NCI-H1930 (cell line): ENCODE measurements around the gene ANTKMT.
A peak's percentile ranks its signal among the peaks of the same experiment; 100 is the strongest.
"Not testable (repeated sequence)": the region's sequence is repeated elsewhere in the genome, so short reads cannot be mapped to it uniquely, and the experiment has no call there.

ENCODE experiments used
- DNase-seq, 2 experiments: peaks; one replicate each; lab custom pipeline; 2025; lab: John Stamatoyannopoulos, UW

Gene ANTKMT

GRCh38 chr16:700684-701584 is 20.0 kb upstream of the ANTKMT start:
- no peak for DNase-seq

DNA sequence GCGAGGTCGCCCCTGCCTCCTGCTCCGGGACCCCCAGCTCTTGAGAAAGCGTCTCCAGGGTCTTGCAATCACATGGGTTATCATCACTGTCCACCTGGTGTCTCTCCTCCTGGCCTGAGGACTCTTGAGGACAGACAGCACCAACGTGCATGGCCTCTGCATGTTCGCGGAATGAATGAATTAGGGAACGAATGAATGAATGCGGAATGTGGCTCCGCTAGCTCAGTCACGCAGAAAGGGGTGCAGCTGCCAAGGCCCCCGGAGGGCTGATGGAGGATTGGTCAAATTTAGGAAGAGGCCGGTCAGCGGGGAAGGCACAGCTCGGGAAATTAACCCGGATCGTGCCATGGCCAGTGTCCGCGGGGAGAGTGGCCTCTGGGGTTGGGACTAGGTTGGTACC is 18.6 kb upstream of the ANTKMT start:
- no peak for DNase-seq

DNA sequence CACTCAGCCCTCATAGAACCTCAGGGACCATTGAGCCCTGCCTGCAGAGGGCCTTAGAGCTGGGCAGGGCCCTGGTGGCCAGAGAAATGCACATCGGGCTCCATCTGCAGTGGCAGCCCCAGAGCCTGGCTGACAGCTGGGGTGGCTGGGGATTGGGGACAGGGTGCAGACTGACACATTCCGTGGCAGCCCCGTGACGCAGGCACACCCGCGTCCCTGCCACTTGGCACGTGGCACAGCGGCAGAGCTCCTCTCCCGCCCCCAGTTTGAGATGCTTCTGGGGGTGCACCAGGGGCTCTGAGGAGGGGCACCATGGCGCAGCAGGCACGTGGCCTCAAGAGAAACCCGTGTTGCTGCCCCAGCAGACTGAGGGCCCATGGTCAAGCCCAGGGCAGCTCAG is 17.5 kb upstream of the ANTKMT start:
- no peak for DNase-seq

- no peak for DNase-seq
Observed at GRCh38 chr16:704047-704446, 16.9 kb upstream of the ANTKMT start.

DNA sequence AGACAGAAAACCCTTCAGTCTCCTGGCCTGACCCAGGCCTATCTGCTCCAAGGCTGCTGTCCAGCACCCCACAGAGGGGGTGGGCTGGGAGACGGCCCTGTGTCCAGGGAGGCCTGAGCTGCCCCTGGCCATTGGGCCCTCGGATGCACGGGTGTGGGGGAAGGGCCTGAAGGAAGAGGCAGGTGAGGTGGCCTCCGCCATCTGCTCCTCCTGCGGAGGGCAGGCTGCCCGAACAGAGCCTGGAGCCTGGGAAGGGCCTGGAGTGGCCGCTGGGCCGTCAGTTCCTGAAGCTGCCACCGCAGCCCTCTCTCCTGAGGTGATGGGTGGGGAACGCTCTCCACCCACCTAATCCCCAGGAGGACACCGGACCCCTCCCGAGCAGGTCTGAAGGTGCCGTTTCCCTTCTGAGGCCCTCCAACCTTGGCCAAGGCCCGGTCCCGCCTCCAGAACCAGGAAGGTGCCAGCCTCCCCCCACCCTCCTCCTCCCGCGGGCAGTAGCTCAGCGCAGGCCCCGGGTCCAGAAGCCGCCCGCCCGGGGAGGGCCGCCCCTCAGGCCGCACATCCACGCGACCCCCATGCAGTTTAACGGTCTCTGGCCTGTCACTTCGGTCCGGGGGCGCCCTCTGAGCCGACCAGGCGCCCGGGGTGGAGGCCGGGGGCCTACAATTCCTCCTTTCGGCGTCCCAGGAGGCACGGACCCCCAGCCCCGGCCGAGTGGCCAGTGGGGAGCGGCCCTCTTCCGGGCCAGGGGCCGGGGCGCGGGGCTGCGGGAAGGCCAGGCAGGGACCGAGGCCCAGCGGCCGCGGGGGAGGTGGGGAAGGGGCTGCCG is 16.2 kb upstream of the ANTKMT start:
- DNase-seq: no peak

DNA sequence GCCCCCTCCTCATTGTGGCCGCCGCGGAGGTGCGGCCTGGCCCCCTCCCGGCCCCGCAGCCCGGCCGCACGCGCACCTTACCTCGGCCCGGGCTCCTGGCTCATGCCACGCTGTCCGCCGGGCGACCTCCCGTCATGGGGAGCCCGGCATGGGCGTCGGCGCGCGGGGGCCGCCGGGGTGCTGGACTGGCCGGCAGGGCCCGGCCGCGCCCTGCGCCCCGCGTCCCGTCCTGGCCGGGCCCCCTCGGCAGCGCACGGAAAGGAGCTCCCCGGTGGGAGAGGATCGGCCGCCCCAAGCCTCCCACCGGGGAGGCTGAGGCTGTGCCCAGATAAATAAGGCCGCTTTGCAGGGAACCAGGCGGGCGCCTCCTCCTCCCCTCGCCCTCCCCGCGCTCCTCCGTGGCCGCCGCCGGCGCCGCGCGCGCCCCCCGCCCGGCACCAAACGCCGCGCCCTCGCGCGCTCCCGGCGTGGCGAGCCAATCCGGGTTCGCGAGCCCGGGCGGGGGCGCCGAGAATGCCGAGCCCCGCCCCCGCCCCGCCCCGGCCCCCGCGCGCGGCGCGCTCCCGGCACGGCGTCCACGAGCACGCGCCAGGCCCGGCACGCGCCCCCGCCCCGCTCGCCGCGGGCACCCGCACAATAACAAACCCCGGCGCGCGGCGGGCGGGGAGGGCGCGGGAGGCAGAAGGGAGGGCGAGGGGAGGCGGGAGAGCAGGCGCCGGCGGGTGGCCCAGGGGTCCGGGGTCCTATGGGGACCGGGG is 15.3 kb upstream of the ANTKMT start, which contains the start of gene FBXL16:
Gene FBXL16 (minus strand): TSS at position 371 of the 758 bp plus-strand sequence. CDS start 8,396 bp downstream, outside the sequence.
- peak; percentile 69 to 89 for DNase-seq

DNA sequence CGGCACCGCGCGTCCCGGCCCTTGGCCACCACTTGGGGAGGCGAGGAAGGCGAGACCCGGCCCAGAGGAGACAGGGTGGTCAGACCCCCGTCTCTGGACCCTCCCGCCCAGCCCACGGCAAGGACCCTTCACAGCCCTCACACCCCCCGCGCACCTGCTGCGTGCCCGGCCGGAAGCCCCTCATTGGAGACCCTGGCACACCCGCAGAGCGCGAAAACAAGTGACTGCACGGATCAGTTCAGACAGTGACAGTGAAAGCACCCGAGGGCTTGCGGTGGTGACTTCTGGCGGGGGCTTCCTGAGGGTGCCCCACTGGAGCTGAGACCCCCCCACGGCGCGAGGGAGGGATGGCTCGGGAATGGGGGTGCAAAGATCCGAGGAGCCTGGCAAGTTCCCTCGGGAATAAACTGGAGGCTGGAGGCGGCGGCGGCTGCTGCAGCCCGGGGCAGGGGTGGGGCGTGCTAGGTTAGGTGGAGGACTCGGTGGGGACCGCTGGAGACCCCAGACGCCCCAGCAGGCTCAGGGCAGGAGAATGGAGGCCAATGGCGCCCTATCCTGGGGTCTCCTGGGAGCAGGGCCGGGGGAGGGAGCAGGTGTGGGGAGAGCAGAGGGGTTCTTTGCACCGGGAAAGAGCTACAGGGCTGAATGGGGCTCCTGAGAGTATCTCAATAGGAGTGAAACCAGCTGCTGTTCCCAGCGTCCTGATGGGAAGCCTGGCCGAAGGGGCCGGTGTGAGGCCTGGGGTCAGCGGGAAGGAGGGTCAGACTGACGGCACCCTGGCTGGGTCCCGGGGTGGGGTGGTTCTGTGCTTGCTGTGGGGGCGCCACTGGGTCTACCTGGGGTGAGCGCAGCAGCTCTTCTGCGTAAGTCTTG is 14.5 kb upstream of the ANTKMT start:
- DNase-seq: no peak

DNA sequence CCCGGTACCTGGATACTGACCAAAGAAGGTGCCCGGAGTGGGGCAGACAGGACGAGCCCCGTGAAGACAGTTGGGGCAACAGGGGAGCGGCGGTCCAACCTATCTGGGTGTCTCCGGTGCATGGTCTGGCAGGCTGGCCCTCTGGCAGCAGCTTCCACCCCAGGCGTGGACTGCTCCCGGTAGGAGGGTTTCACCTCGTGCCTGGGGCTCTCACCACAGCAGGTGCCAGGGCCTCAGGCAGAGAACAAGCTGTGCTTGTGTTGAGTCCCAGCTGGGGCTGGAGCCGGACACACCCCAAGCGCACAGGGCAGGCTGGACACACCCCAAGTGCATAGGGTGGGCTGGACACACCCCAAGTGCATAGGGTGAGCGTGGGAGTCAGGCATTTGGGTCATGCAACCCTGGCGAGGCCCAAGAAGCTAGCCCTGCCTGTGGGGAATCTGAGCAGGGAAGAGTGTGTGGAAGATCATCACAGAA is 13.8 kb upstream of the ANTKMT start:
- no peak for DNase-seq

DNA sequence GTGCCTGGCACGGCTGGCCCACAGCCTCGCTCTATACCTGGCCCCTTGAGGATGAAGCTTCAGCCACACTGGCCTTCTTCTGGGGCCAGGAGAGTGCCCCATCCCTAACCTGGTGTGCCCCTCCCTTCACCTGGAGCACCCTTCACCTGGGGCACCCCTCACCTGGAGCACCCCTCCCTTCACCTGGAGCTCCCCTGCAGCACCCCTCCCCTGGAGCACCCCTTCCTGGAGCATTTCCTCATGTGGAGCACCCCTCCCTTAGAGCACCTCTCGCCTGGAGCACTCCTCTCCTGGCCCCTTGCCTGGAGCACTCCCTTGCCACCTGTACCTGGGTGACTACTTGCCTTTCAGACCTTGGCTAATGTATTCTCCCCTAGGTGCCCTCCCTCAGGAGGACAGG is 12.9 kb upstream of the ANTKMT start:
- DNase-seq: no peak

GRCh38 chr16:708959-709358 is 12.0 kb upstream of the ANTKMT start:
- DNase-seq: no peak

DNA sequence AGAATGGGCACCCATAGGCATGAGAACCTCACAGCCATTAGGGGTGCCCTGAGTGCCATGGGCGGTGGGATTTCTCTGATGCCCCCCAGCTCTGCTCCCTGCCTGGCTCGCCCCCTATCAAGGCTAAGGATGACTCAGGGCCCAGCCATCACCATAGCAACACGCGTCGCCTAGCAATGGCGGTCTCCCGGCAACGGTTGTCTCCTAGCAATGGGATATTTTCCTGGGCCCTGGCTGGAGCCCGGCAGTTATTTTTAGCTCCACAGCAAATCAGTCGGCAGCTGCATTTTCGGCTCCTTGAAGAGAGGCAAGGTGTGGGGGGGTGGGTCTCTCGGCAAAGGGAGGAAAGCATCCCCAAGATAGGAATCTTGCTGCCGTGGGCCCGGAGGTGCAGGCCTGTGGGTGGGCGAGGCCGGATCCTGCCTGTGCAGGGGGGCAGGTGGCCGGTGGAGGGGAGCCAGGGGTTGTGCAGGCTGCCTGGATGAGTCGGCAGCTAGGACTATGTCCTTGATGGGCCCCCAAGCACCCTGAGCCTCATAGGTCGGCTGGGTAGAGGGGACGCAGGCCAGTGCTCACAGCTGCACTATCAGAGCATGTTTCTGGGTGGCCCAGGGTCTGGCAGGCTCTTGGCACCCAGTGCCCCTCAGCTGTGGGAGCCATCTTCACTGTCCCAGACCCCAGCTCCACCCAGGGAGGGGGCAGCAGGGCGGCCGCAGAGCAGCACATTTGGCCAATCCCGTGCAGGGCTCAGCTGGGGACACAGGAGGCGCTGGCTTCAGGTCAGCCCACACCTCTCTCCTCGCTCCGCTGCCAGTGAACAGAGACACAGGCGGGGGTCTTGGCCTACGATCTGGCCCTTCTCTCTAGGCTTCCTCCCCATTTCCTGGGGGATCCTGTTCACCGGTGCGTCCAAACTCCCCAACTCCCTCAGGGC is 11.1 kb upstream of the ANTKMT start:
- DNase-seq: peak; percentile 93 to 96

DNA sequence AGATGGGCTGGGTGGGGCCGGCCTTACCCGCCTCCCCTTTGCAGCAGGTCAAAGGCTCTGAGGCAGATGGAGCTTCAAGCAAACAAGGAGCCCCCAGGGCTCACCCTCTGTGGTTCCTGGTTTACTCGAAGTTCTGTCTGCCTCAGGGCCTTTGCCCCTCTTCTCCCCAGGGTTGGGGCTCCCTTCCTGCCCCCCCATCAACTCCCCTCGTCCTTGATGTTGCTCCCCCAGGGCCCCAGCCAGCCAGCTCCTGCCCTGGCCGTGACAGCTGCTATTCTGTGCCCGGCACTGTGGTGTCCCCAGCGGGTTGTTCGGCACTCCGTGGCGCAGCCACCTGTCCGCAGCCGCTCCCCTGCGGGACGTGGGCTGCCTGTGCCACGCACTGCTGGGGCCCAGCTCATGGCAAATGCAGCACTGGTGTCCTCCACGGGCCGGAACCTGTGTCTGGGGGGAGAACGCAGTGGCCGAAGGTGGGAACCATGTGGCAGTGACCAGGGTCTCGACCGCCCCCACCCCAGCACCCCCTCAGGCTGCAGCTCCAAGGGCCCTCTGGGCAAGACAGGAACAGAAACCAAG is 10.4 kb upstream of the ANTKMT start:
- DNase-seq: no peak

DNA sequence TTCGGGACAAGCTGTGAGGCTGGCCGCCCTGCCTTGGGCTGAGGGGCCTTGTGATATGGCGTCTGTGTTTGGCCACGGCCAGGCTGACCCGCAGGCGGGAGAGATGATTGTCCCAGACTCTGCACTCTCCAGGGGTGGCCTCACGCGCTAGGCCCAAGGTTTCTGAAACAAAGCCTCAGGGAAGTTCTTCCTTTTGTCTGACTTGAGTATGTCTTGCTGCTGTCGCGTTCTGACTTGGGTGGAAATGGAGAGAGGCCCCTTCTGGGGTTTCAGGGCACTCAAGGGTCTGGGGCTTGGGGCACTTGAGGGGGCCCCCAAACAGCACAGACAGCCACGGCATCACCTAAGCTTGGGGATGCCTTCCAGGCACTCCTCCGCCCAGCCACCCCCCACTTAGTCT is 9.9 kb upstream of the ANTKMT start:
- no peak for DNase-seq

GRCh38 chr16:711548-712320 is 9.2 kb upstream of the ANTKMT start:
- peak; percentile 54 to 67 for DNase-seq

- not testable (repeated sequence) for DNase-seq
Observed at GRCh38 chr16:712740-713250, 8.2 kb upstream of the ANTKMT start.

DNA sequence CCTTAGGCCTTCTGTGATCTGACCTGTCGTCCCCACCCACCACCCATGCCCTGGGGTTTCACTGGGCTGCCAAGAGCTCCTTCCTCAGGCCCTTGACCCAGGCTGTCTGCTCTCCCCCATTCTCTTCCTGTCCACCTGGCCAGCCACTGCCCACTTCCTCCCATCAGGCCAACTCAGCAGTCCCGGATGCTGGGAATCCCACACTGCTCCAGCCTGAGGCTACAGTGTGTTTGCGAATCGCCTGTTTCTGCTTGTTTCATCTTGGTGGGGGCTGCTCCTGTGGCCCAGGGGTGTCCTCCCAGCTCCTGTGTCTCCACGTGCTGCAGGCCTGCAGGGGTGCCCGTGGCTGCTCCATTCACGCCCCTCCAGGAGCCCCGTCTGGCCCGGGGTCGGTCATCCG is 6.9 kb upstream of the ANTKMT start:
- DNase-seq: no peak

DNA sequence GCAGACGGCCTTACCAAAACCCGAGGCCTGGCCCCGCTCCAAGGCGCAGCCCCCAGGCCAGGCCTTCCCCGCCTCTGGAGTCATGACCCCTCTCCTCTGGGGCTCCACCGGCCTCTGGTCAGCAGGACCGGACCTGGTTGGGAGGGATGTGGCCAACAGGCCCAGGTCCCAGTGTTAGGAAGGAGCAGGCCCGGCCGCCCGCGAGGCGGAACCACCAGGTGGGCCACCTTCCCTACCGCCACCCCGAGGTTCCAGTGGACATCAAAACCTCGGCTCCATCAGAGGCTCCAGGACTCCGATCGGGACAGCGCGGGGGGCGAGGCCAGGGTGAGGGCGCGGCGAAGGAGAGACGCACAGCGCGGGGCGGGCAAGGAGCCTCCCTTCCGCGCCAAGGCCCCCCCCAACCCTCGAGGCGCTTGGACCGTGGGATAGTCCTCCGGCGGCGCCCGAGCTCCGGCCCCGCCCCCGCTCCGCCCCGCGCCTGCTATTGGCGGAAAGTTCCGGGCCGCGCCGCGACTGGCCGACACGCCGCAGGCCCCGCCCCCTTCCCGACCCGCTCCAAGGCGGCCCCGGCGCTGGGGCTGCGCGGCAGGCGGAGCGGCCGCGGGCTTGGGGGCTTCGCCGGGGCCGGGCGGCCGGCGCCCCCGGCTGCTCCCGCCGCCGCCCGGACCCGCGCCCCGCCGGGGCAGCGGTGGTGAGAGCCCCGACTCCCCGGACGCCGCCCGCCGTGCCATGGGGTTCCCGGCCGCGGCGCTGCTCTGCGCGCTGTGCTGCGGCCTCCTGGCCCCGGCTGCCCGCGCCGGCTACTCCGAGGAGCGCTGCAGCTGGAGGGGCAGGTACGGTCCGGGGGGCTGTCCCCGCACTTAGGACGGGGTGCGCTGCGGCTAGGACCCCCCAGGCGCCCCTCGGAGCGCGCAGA is 6.1 kb upstream of the ANTKMT start, which contains the start of gene METRN:
Gene METRN (plus strand): TSS at position 561 of the 919 bp plus-strand sequence. CDS start 172 bp downstream, at position 733.
- peak; percentile 68 to 83 for DNase-seq
